GM19463 (cell line): ENCODE results near the gene MRPS35.
"Not testable (repeated sequence)": the region's sequence is repeated elsewhere in the genome, so short reads cannot be mapped to it uniquely, and the experiment has no call there.

Experiments
- ATAC-seq: cut with Tn5 transposase; IDR thresholded peaks from one replicate; pipeline ENCODE4 v1.9.1; 2021; ENCODE audit warnings: mild to moderate bottlenecking, moderate library complexity; ENCODE audit not compliant: unreplicated experiment

The MRPS35 gene

DNA sequence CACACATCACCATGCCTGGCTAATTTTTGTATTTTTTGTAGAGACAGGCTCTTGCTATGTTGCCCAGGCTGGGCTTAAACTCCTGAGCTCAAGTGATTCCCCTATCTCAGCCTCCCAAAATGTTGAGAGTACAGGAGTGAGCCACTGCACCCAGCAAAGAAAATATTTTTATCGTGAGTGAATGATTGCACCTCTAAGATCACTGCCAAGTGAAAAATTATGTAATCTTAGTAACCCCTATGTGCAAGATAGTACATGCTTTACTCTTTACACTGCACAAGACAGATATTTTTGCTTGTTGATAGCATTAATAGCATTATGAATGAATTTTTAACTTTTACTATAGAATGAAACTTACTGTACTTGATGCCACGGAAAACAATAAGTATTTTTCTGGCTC is 3.4 kb upstream of the MRPS35 start:
- ATAC-seq = no peak

- no peak for ATAC-seq
Observed at GRCh38 chr12:27709212-27709931, 1.3 kb upstream of the MRPS35 start.

- peak; percentile 35 for ATAC-seq
Observed at GRCh38 chr12:27709932-27710591, 570 bp upstream of the MRPS35 start.

- ATAC-seq = no peak
Observed at GRCh38 chr12:27711317-27711682, 668 bp downstream of the MRPS35 start.

DNA sequence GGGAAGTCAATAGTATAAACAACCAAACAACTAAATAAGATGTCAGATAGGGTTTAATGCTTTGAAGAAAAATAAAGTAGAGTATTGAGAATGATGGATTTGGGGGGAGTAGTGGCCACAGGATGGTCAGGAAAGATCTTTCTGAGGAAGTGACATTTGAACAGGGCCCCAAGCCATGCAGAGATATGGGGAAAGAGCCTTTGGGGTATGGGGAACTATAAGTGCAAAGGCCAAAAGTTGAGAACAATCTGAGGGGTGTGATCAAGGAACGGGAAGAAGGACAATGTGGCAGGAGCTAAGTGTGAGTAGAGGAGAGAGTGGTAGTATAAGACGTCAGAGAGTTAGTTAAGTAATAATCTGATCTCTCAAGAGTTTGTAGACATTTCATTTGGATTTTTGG is 1.3 kb downstream of the MRPS35 start:
- ATAC-seq = no peak

- no peak for ATAC-seq
Observed at GRCh38 chr12:27723212-27723611, 12.6 kb downstream of the MRPS35 start.

DNA sequence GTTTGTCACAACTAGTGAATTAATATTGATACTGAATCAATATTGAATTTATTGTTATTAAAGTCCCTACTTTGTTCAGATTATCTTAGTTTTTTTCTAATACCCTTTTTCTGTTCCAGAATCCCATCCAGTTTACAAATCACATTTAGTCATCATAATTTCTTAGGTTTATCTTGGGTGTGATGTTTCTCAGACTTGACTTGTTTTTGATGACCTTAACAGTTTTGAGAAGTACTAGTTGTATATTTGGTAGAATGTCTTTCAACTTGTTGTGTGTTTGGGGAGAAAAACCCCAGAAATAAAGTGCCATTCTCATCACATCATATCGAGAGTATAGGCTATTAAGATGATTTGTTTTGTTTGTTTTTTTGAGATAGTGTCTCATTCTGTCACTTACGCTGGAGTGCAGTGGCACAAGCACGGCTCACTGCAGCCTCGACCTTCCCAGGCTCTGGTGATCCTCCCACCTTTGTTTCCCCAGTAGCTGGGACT is 19.5 kb downstream of the MRPS35 start:
- no peak for ATAC-seq

DNA sequence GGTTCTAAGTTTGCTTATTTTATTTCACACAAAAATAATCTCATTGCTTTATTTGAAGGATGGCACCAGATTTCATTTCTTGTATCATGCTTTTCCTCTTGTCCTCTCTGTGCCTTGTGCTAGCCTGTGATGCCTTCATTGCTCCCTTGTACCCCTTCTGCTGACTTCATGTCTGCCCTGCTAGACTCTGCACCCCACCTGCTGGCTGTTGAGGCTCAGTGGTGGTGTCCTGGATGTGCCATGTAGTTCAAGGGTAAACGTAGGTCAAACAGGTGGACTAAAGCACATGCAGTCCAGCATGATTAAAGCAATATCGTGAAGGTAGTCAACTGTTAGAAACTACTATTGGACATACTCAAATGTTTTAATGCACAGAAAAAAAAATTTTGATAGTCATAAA is 21.6 kb downstream of the MRPS35 start:
- ATAC-seq = no peak

- ATAC-seq = no peak
Observed at GRCh38 chr12:27733052-27733656, 22.5 kb downstream of the MRPS35 start.

GRCh38 chr12:27733791-27734190 is 23.2 kb downstream of the MRPS35 start:
- no peak for ATAC-seq

DNA sequence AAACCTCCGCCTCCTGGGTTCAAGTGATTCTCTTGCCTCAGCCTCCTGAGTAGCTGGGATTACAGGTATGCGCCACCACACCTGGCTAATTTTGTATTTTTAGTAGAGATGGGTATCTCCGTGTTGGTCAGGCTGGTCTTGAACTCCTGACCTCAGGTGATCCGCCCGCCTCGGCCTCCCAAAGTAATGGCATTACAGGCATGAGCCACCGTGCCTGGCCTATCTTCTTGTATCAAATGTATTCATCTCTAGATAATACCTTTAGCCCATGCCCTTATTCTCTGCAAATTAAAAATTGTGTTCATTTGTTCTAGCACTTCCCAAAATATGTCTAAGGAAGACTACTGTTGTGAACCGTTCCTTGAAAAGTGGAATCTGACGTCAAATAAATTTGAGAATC is 23.7 kb downstream of the MRPS35 start:
- not testable (repeated sequence) for ATAC-seq

GRCh38 chr12:27743601-27744000 is 33.0 kb downstream of the MRPS35 start:
- no peak for ATAC-seq

DNA sequence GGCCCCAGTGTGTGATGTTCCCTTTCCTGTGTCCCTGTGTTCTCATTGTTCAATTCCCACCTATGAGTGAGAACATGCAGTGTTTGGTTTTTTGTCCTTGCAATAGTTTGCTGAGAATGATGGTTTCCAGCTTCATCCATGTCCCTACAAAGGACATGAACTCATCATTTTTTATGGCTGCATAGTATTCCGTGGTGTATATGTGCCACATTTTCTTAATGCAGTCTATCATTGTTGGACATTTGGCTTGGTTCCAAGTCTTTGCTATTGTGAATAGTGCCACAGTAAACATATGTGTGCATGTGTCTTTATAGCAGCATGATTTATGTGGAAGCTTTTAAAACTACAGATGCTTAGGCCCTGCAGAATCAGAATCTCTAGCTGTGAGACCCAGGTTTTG is 35.1 kb downstream of the MRPS35 start:
- ATAC-seq = not testable (repeated sequence)

DNA sequence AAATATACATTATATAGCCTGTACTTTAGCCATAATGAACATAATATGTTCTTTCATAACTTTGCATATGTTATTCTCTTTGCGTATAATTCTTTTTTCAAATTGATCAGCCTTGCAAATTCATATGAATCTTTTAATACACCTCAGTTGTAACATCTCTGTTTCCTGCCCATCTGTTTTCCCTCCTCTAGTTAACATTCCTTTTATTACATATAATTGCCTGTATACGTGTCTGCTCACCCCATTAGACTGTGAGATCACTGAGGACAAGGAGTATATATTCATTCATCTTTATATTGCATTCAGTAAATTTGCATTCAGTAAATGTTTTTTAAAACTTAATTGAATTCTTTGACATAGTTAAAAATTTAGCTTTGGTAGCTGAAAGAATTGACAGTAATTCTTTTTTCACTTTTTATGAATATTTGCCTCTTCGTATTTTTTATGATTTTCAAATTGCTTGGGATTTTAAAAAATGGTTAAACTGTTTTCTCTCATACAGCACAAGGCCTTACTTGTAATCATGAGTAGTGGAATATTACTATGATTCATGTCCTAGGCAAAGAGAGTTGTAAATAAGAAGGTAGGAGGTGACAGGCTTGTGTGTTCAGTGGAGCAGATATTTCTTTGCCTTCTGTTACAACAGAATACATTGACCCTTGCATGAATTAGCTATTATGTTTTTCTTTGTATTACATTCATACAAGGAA is 36.6 kb downstream of the MRPS35 start:
- no peak for ATAC-seq

DNA sequence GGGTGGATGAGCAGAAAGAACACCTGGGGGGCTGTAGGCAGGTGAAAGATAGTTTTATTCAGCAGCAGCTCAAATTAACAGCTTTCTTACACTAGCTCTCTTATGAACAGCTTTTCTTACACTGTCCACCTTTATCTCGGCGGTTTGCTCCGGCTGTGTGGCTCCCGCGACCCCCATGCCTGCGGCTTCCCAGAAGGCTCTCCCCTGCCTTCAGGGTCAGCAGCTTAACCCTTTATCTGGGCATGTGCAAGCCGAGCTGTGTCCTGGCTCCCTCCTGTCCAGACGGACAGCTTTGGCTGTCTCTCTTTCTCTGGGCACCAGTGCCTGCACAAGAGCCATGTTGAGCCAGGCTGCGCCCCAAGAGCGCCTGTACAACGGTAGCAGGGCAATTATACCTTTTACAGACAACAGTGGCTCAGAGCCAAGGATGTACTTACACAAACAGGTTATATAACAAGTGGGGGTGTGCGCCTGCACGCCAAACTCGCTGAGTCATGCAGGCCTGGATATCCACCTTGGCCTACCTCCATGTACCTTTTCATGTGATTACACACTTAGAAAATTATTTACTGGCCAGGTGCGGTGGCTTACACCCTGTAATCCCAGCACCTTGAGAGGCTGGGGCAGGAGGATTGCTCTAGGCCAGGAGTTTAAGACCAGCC is 40.9 kb downstream of the MRPS35 start:
- no peak for ATAC-seq

DNA sequence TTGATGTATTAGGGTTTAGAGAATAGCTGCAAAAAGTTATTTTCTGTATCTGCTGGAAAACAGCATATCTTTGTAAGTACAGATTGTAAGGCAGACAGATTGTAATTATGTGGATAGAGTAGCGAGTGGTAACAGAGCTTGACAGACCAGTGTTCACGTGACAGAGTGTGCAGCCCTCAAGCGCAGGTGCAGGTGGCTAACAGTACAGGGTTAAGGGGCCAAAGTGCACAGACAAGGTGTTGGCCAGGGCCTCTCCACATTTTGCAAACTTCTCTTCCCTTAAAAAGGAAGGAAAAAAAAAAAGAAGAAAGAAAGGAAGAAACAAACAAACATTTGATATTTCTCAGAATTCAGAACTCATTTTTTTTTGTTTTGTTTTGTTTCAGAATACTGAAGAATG is 44.2 kb downstream of the MRPS35 start:
- ATAC-seq = no peak

GRCh38 chr12:27756670-27757195 is 46.1 kb downstream of the MRPS35 start:
- ATAC-seq = no peak

DNA sequence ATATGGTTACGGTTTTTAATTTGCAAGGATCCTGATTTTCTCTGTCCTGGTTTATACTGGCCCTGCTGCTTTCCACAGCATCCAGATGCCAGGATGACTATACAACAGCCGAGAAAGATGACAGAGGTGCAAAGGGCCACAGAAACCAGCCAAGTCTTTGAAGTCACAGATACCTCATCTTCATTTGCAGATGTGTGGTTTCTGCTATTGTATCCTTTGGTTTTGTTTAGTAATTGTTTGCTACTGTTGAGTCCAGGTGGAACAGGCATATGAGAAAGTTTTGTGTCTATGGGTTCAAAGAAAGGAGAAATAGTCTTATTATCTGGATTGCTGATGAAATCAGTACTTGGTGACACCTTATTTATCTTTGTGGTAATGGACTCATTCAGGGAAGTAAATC is 52.1 kb downstream of the MRPS35 start:
- ATAC-seq = no peak

GRCh38 chr12:27766587-27766986 is 56.0 kb downstream of the MRPS35 start:
- no peak for ATAC-seq

- no peak for ATAC-seq
Observed at GRCh38 chr12:27769142-27769673, 58.6 kb downstream of the MRPS35 start.
